Panc1 (cell line): Measurements from ENCODE around the gene SLC1A2. TPM values are rescaled to one million over a fixed set of nuclear protein-coding genes. Genes with fewer than 3 reads are reported as not detected.

Source experiments
- ATAC-seq: fragments of 200-7000 bp; cut with Tn5 transposase; 2 replicates; pipeline ENCODE4 v1.9.1; 2020; ENCODE audit warnings: mild to moderate bottlenecking, moderate library complexity
- BruUV-seq: library from RNA; stranded (reverse); fragments of 400-500 nt; replicated peaks from 2 replicates; lab custom pipeline; 2021; lab: Mats Ljungman, UMichigan
- CTCF ChIA-PET: fragments of 300-600 bp; sonication (Branson Sonifier 250); formaldehyde crosslinking; loops from one replicate; lab custom pipeline; 2022; ENCODE audit warnings: antibody characterized with exemption; lab: Charles Lee
- POLR2A ChIA-PET: fragments of 300-600 bp; sonication (Branson Sonifier 250); formaldehyde crosslinking; loops from one replicate; lab custom pipeline; 2022; ENCODE audit warnings: antibody characterized with exemption; lab: Charles Lee
- DNase-seq: peaks from one replicate; pipeline ENCODE4 v3.0.0-alpha.2; 2010; ENCODE audit warnings: low read depth, low spot score
- H3K27ac ChIP-seq: 2 replicates; pipeline ENCODE4 v1.5.1; 2011; ENCODE audit warnings: mild to moderate bottlenecking, low read length, inconsistent platforms
- H3K27me3 ChIP-seq: fragments of 200-500 bp; sonication (Bioruptor generic); 2 replicates; pipeline ENCODE4 v1.6.0; 2014; ENCODE audit warnings: low read length, inconsistent platforms; ENCODE audit not compliant: control insufficient read depth, insufficient read depth
- H3K36me3 ChIP-seq: fragments of 200-500 bp; sonication (Bioruptor generic); 2 replicates; pipeline ENCODE4 v1.5.1; 2014; ENCODE audit warnings: inconsistent platforms, mild to moderate bottlenecking, low read length, moderate library complexity; ENCODE audit not compliant: control insufficient read depth, insufficient read depth
- H3K4me1 ChIP-seq: 2 replicates; pipeline ENCODE4 v1.5.1; 2011; ENCODE audit warnings: inconsistent platforms, mild to moderate bottlenecking, low read length, moderate library complexity; ENCODE audit not compliant: control insufficient read depth, insufficient read depth
- H3K4me3 ChIP-seq, 2 experiments: 2 replicates each; pipeline ENCODE4 v1.5.1; 2011 to 2012; ENCODE audit warnings: low read depth in 2 of 2, low read length in 2 of 2, mild to moderate bottlenecking in 2 of 2, inconsistent platforms in 1 of 2, moderate library complexity in 1 of 2
- H3K9me3 ChIP-seq: fragments of 200-500 bp; sonication (Bioruptor generic); 2 replicates; pipeline ENCODE4 v1.5.1; 2014; ENCODE audit warnings: low read depth, mild to moderate bottlenecking, inconsistent platforms, low read length, moderate library complexity; ENCODE audit not compliant: control insufficient read depth, insufficient read depth
- POLR2AphosphoS5 ChIP-seq: IDR thresholded peaks from 2 replicates; pipeline ENCODE4 v1.6.1; 2012; ENCODE audit warnings: mild to moderate bottlenecking, low read depth, low read length, moderate library complexity
- SIN3A ChIP-seq: IDR thresholded peaks from 2 replicates; pipeline ENCODE4 v1.6.1; 2012; ENCODE audit warnings: low read depth, mild to moderate bottlenecking, low read length, moderate library complexity, borderline replicate concordance; ENCODE audit not compliant: insufficient read depth
- TCF7L2 ChIP-seq: IDR thresholded peaks from 2 replicates; pipeline ENCODE4 v1.6.1; 2011; ENCODE audit warnings: mild to moderate bottlenecking, low read depth, low read length, inconsistent platforms
- in situ Hi-C: cut with HindIII; loops from 2 replicates; pipeline ENCODE4 v1.10.0; 2016; ENCODE audit warnings: low sequenced_read_pairs, low pct_unique_long_range_greater_than_20kb
- intact Hi-C: fragments of 100-400 bp; cut with micrococcal nuclease; formaldehyde crosslinking; loops from one replicate; pipeline ENCODE4 v1.10.0; 2022; ENCODE audit not compliant: unreplicated experiment
- total RNA-seq: library from RNA; stranded (reverse); gene quantifications from one replicate; pipeline ENCODE4 v1.2.1, GENCODE V29; 2021; ENCODE audit not compliant: unreplicated experiment
- TF ChIP-seq, protein P1 (sequence below), 2 experiments: IDR thresholded peaks; 2 replicates each; pipeline ENCODE4 v1.6.1; 2011 to 2012; ENCODE audit warnings: low read depth in 2 of 2, control low read depth in 1 of 2, low read length in 1 of 2, mild to moderate bottlenecking in 1 of 2, moderate library complexity in 1 of 2; ENCODE audit not compliant: insufficient read depth in 1 of 2
- TF ChIP-seq, protein P2 (sequence below): fragments of 450-650 bp; IDR thresholded peaks from 2 replicates; pipeline ENCODE4 v1.5.1; 2017; ENCODE audit warnings: mild to moderate bottlenecking

The SLC1A2 gene
- total RNA-seq, 1 experiment from 2014 or later: 0.21 TPM

DNA sequence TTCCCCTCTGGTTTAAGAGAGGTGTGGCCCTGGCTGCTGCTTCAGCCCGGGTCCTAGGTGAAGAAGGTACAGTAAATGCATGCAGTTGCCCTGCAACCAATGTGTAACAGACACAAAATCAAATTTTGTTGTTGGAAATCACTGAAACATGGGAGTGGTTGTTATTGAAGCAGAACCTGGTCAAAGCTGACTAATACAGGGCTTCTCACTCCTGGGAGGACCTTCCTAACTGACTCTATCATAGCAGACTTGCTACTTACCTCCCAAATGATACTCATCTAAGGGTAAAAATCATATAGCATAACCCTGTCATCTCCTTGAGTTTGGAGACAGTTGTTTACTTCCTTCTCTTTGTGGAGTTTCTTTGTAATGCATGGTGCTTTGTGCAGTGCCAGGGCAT lies 52.6 kb downstream of the SLC1A2 start:
- CTCF ChIA-PET: no interaction called here
- Histone ChIP-seq H3K4me1 (no peaks in the 10 kb centered on the region; the same call in 1 of the 2 replicates), H3K27ac (no peak overlapping the region), H3K4me3 (no peak overlapping the region), H3K9me3 (no peaks in the 10 kb centered on the region), H3K36me3 (no peaks in the 10 kb centered on the region), H3K27me3 (no peaks in the 10 kb centered on the region)
- ATAC-seq (no peak), DNase-seq (no peak)
- no TSS peak for BruUV-seq
- in situ Hi-C loops: no loop called here
- TF ChIP-seq, protein P1, sequence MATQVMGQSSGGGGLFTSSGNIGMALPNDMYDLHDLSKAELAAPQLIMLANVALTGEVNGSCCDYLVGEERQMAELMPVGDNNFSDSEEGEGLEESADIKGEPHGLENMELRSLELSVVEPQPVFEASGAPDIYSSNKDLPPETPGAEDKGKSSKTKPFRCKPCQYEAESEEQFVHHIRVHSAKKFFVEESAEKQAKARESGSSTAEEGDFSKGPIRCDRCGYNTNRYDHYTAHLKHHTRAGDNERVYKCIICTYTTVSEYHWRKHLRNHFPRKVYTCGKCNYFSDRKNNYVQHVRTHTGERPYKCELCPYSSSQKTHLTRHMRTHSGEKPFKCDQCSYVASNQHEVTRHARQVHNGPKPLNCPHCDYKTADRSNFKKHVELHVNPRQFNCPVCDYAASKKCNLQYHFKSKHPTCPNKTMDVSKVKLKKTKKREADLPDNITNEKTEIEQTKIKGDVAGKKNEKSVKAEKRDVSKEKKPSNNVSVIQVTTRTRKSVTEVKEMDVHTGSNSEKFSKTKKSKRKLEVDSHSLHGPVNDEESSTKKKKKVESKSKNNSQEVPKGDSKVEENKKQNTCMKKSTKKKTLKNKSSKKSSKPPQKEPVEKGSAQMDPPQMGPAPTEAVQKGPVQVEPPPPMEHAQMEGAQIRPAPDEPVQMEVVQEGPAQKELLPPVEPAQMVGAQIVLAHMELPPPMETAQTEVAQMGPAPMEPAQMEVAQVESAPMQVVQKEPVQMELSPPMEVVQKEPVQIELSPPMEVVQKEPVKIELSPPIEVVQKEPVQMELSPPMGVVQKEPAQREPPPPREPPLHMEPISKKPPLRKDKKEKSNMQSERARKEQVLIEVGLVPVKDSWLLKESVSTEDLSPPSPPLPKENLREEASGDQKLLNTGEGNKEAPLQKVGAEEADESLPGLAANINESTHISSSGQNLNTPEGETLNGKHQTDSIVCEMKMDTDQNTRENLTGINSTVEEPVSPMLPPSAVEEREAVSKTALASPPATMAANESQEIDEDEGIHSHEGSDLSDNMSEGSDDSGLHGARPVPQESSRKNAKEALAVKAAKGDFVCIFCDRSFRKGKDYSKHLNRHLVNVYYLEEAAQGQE (IDR thresholded peaks at IDR 0.05; ENCODE audit: insufficient read depth in 1 of 2, low read depth in 2 of 2, low read length in 1 of 2): no peak
- TF ChIP-seq SIN3A (no peak), TCF7L2 (no peak), POLR2AphosphoS5 (no peak)
- TF ChIP-seq, protein P2, sequence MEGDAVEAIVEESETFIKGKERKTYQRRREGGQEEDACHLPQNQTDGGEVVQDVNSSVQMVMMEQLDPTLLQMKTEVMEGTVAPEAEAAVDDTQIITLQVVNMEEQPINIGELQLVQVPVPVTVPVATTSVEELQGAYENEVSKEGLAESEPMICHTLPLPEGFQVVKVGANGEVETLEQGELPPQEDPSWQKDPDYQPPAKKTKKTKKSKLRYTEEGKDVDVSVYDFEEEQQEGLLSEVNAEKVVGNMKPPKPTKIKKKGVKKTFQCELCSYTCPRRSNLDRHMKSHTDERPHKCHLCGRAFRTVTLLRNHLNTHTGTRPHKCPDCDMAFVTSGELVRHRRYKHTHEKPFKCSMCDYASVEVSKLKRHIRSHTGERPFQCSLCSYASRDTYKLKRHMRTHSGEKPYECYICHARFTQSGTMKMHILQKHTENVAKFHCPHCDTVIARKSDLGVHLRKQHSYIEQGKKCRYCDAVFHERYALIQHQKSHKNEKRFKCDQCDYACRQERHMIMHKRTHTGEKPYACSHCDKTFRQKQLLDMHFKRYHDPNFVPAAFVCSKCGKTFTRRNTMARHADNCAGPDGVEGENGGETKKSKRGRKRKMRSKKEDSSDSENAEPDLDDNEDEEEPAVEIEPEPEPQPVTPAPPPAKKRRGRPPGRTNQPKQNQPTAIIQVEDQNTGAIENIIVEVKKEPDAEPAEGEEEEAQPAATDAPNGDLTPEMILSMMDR: no peak
- POLR2A ChIA-PET: no interaction called here
- intact Hi-C loops: no loop called here

DNA sequence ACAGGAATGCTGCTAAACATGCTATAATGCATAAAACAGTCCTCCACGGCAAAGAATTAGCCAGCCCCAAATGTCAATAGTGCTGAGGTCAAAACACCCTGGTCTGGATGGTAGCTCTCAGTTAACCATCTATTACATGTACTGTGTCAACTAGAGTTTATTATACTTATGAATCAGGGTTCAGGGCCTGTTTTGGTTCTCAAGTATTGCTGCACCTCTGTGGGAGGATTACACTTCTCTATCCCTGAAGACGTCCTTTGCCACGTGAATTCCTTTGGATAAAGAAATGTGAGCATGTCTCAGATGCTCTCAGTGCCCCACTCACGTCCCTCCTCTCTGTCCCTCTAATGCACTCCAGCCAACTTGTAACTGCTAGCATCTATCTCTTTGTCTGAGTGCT lies 53.4 kb downstream of the SLC1A2 start:
- in situ Hi-C loops: no loop called here
- TF ChIP-seq SIN3A (no peak), POLR2AphosphoS5 (no peak), TCF7L2 (no peak)
- TF ChIP-seq, protein P1 (IDR thresholded peaks at IDR 0.05; ENCODE audit: insufficient read depth in 1 of 2, low read depth in 2 of 2, low read length in 1 of 2): no peak
- TF ChIP-seq, protein P2: no peak
- H3K27ac ChIP-seq: no peak overlapping the region

More for the DNA sequence above, 53.4 kb downstream of the SLC1A2 start:
- BruUV-seq: no TSS peak
- Histone ChIP-seq H3K4me3 (no peak overlapping the region), H3K9me3 (no peaks in the 10 kb centered on the region), H3K27me3 (no peaks in the 10 kb centered on the region), H3K4me1 (no peaks in the 10 kb centered on the region; the same call in 1 of the 2 replicates), H3K36me3 (no peaks in the 10 kb centered on the region)
- ChIA-PET CTCF (no interaction called here), POLR2A (no interaction called here)
- intact Hi-C loops: no loop called here
- no peak for ATAC-seq
- no peak for DNase-seq
